B cell (primary cell): Measurements from ENCODE around the gene TRPM2. TPM values are rescaled to one million over a fixed set of nuclear protein-coding genes. Genes with fewer than 3 reads are reported as not detected.
A peak's percentile ranks its signal among the peaks of the same experiment; 100 is the strongest.

Experiments used
- ATAC-seq: fragments of 200-7000 bp; cut with Tn5 transposase; one replicate; pipeline ENCODE4 v1.10.0; 2021; ENCODE audit warnings: low read depth, mild to moderate bottlenecking, moderate number of reproducible peaks, moderate library complexity
- CTCF ChIA-PET: fragments of 350-600 bp; sonication (Branson Sonifier 250); formaldehyde crosslinking; loops from one replicate; lab custom pipeline; 2021; ENCODE audit warnings: antibody characterized with exemption, inconsistent platforms; lab: Charles Lee
- POLR2A ChIA-PET: fragments of 350-600 bp; sonication (Branson Sonifier 250); formaldehyde crosslinking; loops from one replicate; lab custom pipeline; 2021; ENCODE audit warnings: antibody characterized with exemption; lab: Charles Lee
- DNase-seq: peaks from one replicate; pipeline ENCODE4 v3.0.0; 2013
- H2AFZ ChIP-seq: 2 replicates; pipeline ENCODE4 v1.6.1; 2012; ENCODE audit warnings: mild to moderate bottlenecking, low read depth, low read length; ENCODE audit not compliant: insufficient read depth, poor library complexity, severe bottlenecking
- H3K27ac ChIP-seq, 2 donors: 1 replicate in 1 of 2; 2 replicates in 1 of 2; pipeline ENCODE4 v1.5.1; 2012 to 2013; ENCODE audit warnings: low read length in 2 of 2, mild to moderate bottlenecking in 2 of 2, moderate library complexity in 1 of 2
- H3K27me3 ChIP-seq, 4 experiments: fragments of 200-600 bp in 1 of 4; sonication (generic) in 1 of 4; replicated peaks in 1 of 4; 1 replicate in 2 of 4; 2 replicates in 2 of 4; pipeline versions ENCODE4 v1.6.1 to v1.7.0; 2013 to 2016; ENCODE audit warnings: low read length in 3 of 4, mild to moderate bottlenecking in 2 of 4, mixed read lengths in 1 of 4, moderate library complexity in 1 of 4; ENCODE audit not compliant: insufficient read depth in 4 of 4, control insufficient read depth in 3 of 4; ENCODE audit errors: control extremely low read depth in 1 of 4
- H3K36me3 ChIP-seq, 2 experiments: replicated peaks in 1 of 2; 1 replicate in 1 of 2; 2 replicates in 1 of 2; pipeline versions ENCODE4 v1.6.1 to v1.7.1; 2013; ENCODE audit warnings: low read length in 1 of 2; ENCODE audit not compliant: insufficient read depth in 2 of 2, control insufficient read depth in 1 of 2; ENCODE audit errors: control extremely low read depth in 1 of 2, extremely low read depth in 1 of 2
- H3K4me1 ChIP-seq, 2 donors: fragments of 200-600 bp in 1 of 2; sonication (generic) in 1 of 2; 1 replicate in 1 of 2; 2 replicates in 1 of 2; pipeline versions ENCODE4 v1.5.1 to v1.6.1; 2013 to 2017; ENCODE audit warnings: low read length in 2 of 2; ENCODE audit not compliant: control insufficient read depth in 2 of 2, insufficient read depth in 2 of 2
- H3K4me2 ChIP-seq: replicated peaks from 2 replicates; pipeline ENCODE3; 2012; ENCODE audit warnings: mild to moderate bottlenecking, low read depth, low read length; ENCODE audit not compliant: poor library complexity, severe bottlenecking
- H3K4me3 ChIP-seq, 5 experiments: fragments of 200-600 bp in 1 of 5; sonication (generic) in 1 of 5; 1 replicate in 3 of 5; 2 replicates in 2 of 5; pipeline versions ENCODE4 v1.5.1 to v1.7.0; 2011 to 2016; ENCODE audit warnings: low read length in 4 of 5, mild to moderate bottlenecking in 4 of 5, low read depth in 2 of 5, control low read depth in 1 of 5, moderate library complexity in 1 of 5; ENCODE audit not compliant: insufficient read depth in 1 of 5; ENCODE audit errors: control extremely low read depth in 1 of 5, extremely low read depth in 1 of 5
- H3K79me2 ChIP-seq: fragments of 200-600 bp; sonication (generic); one replicate; pipeline ENCODE4 v1.6.0; 2016; ENCODE audit warnings: low read length; ENCODE audit not compliant: control insufficient read depth, insufficient read depth
- H3K9ac ChIP-seq: fragments of 200-600 bp; sonication (generic); 2 replicates; pipeline ENCODE4 v1.6.1; 2017; ENCODE audit warnings: mild to moderate bottlenecking, low read length, moderate library complexity
- H3K9me3 ChIP-seq, 3 donors: one replicate each; pipeline versions ENCODE4 v1.6.1 to v1.7.1; 2013; ENCODE audit warnings: low read length in 2 of 3; ENCODE audit not compliant: control insufficient read depth in 2 of 3, insufficient read depth in 1 of 3; ENCODE audit errors: control extremely low read depth in 1 of 3
- H4K20me1 ChIP-seq: 2 replicates; pipeline ENCODE4 v1.6.0; 2012; ENCODE audit warnings: mild to moderate bottlenecking, low read length; ENCODE audit not compliant: insufficient read depth, control insufficient read depth, poor library complexity, severe bottlenecking
- H3K27ac Mint-ChIP-seq: one replicate; pipeline ENCODE4 v1.8.0; 2021; ENCODE audit warnings: mixed read lengths
- H3K27me3 Mint-ChIP-seq: one replicate; pipeline ENCODE4 v1.8.0; 2021; ENCODE audit warnings: mixed read lengths
- H3K4me1 Mint-ChIP-seq: one replicate; pipeline ENCODE4 v1.8.0; 2021; ENCODE audit warnings: mixed read lengths
- H3K4me3 Mint-ChIP-seq: one replicate; pipeline ENCODE4 v1.8.0; 2021; ENCODE audit warnings: mixed read lengths
- H3K9me3 Mint-ChIP-seq: one replicate; pipeline ENCODE4 v1.8.0; 2022; ENCODE audit warnings: mixed read lengths; ENCODE audit not compliant: insufficient read depth
- EZH2 ChIP-seq: IDR thresholded peaks from 2 replicates; pipeline ENCODE4 v1.6.1; 2012; ENCODE audit warnings: borderline replicate concordance, low read depth, mild to moderate bottlenecking, moderate library complexity, low read length; ENCODE audit not compliant: insufficient read depth, poor library complexity, severe bottlenecking
- WGBS: methylation state at CpG from one replicate; pipeline ENCODE4 v1.1.5; 2013; ENCODE audit warnings: missing lambda C conversion rate; ENCODE audit not compliant: insufficient coverage; 5-methylcytosine and 5-hydroxymethylcytosine counted together
- intact Hi-C: fragments of 100-400 bp; cut with micrococcal nuclease; formaldehyde crosslinking; loops from one replicate; pipeline ENCODE4 v1.10.0; 2022
- polyA plus RNA-seq: library from polyadenylated mRNA; depleted of rRNA; stranded (reverse); fragments of >200 nt; gene quantifications from 2 replicates; pipeline ENCODE4 v1.2.3, GENCODE V29; 2012
- total RNA-seq, 2 donors: library from RNA; stranded (reverse); fragments of 120-200 nt in 1 of 2; gene quantifications; 1 replicate in 1 of 2; 2 replicates in 1 of 2; pipeline versions ENCODE4 v1.2.3 to v1.2.4, GENCODE V29; 2013 to 2022
- TF ChIP-seq, protein P1 (sequence below): fragments of 200-600 bp; IDR thresholded peaks from one replicate; pipeline ENCODE4 v1.8.0; 2022; ENCODE audit warnings: antibody characterized with exemption, mild to moderate bottlenecking

Gene TRPM2
- total and polyA plus RNA-seq, 2 donors (not counting 1 experiment from before 2014, with no cell fraction given), result 1.6 to 8.4 TPM

DNA sequence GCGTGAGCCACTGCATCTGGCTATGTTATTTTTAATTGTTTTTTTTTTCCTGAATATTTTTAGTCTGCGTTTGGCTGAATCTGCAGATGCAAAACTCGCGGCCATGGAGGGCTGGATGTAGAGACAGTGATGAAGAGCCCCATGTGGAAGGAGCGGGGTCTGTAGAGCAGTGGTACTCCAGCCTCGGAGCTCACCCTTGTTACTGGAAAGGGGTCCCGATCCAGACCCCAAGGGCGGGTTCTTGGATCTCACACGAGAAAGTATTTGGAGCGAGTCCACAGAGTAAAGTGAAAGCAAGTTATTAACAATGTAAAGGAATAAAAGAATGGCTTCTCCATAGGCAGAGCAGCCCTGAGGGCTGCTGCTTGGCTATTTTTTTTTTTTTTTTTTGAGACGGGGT is 2.7 kb downstream of the TRPM2 start:
- no peak overlapping the region for H3K9ac ChIP-seq
- DNase-seq (no peak), ATAC-seq (no peak)
- no peak overlapping the region for H2AFZ ChIP-seq
- peak overlapping the region; percentile 20 for H3K27ac Mint-ChIP-seq
- no peak overlapping the region for H3K4me3 ChIP-seq
- no peaks in the 10 kb centered on the region for H4K20me1 ChIP-seq
- no peak overlapping the region for H3K4me3 Mint-ChIP-seq
- H3K27me3 ChIP-seq, result peaks cover 0 to 7% (median 1%) of the 10 kb centered on the region in 4 experiments
- H3K9me3 ChIP-seq, result peaks cover 0 to 3% (median 0%) of the 10 kb centered on the region in 3 donors
- POLR2A ChIA-PET, result no interaction called here
- intact Hi-C loops, result loop anchor here (10.0 kb wide), 1 partner anchor 129 kb away; no protein-coding TSS in a partner anchor
- peaks cover 50 to 51% of the 10 kb centered on the region in 2 donors for H3K4me1 ChIP-seq
- no peaks in the 10 kb centered on the region for H3K9me3 Mint-ChIP-seq
- H3K4me1 Mint-ChIP-seq, result peaks cover 50% of the 10 kb centered on the region
- H3K36me3 ChIP-seq, result peaks cover 0 to 4% of the 10 kb centered on the region in 2 experiments
- 100% methylated on average over 3 of the region's 11 CpGs for WGBS
- no peak overlapping the region for H3K27ac ChIP-seq
- H3K79me2 ChIP-seq, result no peaks in the 10 kb centered on the region
- CTCF ChIA-PET, result no interaction called here
- TF ChIP-seq, protein P1, sequence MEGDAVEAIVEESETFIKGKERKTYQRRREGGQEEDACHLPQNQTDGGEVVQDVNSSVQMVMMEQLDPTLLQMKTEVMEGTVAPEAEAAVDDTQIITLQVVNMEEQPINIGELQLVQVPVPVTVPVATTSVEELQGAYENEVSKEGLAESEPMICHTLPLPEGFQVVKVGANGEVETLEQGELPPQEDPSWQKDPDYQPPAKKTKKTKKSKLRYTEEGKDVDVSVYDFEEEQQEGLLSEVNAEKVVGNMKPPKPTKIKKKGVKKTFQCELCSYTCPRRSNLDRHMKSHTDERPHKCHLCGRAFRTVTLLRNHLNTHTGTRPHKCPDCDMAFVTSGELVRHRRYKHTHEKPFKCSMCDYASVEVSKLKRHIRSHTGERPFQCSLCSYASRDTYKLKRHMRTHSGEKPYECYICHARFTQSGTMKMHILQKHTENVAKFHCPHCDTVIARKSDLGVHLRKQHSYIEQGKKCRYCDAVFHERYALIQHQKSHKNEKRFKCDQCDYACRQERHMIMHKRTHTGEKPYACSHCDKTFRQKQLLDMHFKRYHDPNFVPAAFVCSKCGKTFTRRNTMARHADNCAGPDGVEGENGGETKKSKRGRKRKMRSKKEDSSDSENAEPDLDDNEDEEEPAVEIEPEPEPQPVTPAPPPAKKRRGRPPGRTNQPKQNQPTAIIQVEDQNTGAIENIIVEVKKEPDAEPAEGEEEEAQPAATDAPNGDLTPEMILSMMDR, result no peak
- no peak for TF ChIP-seq EZH2
- H3K27me3 Mint-ChIP-seq, result peaks cover 3% of the 10 kb centered on the region
- no peak overlapping the region for H3K4me2 ChIP-seq

DNA sequence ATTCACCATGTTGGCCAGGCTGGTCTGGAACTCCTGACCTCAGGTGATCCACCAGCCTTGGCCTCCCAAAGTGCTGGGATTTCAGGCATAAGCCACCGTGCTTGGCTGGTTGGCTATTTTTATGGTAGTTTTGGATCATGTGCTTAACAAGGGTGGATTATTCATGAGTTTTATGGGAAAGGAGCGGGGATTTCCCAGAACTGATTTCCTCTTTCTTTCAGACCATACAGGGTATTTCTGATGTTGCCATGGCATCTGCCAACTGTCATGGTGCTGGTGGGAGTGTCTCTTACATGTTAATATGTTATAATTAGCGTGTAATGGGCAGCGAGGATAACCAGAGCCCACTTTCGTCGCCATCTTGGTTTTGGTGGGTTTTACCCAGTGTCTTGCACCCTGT is 3.2 kb downstream of the TRPM2 start:
- Histone ChIP-seq H3K4me1 (peaks cover 45 to 49% of the 10 kb centered on the region in 2 donors), H3K9me3 (peaks cover 0 to 3% (median 0%) of the 10 kb centered on the region in 3 donors), H2AFZ (no peak overlapping the region), H3K9ac (no peak overlapping the region), H3K27ac (no peak overlapping the region), H3K36me3 (peaks cover 0 to 4% of the 10 kb centered on the region in 2 experiments), H3K27me3 (peaks cover 0 to 2% (median 0%) of the 10 kb centered on the region in 4 experiments), H4K20me1 (no peaks in the 10 kb centered on the region), H3K79me2 (no peaks in the 10 kb centered on the region), H3K4me2 (no peak overlapping the region), H3K4me3 (no peak overlapping the region)
- H3K4me1 Mint-ChIP-seq, result peaks cover 50% of the 10 kb centered on the region
- CTCF ChIA-PET, result no interaction called here
- intact Hi-C loops, result loop anchor here (10.0 kb wide), 1 partner anchor 128 kb away; no protein-coding TSS in a partner anchor
- 82% methylated on average over 4 of the region's 6 CpGs for WGBS
- TF ChIP-seq, protein P1, result no peak
- TF ChIP-seq EZH2, result no peak
- no peaks in the 10 kb centered on the region for H3K9me3 Mint-ChIP-seq
- H3K27ac Mint-ChIP-seq, result peak overlapping the region; percentile 20
- no peak overlapping the region for H3K4me3 Mint-ChIP-seq
- DNase-seq (no peak), ATAC-seq (no peak)
- H3K27me3 Mint-ChIP-seq, result peaks cover 3% of the 10 kb centered on the region
- POLR2A ChIA-PET, result no interaction called here
